ENCODE data around the gene INKA1. TPM values are rescaled to one million over a fixed set of nuclear protein-coding genes. Genes with fewer than 3 reads are reported as not detected.

The INKA1 gene
- total and polyA plus RNA-seq, 2 donors (not counting 1 experiment from before 2014, with no cell fraction given): 6.5 to 7.3 TPM

- DNase-seq (ENCODE audit: low read depth in 2 of 2): peak; percentile 21 to 88
- H2AFZ ChIP-seq (ENCODE audit: low read length): no peak overlapping the region
- H3K4me1 ChIP-seq (ENCODE audit: control insufficient read depth, extremely low read depth, insufficient read depth, low read length): peaks cover 26% of the 10 kb centered on the region
- H3K27me3 ChIP-seq (ENCODE audit: control insufficient read depth, insufficient read depth, low read length): no peaks in the 10 kb centered on the region
- no peaks in the 10 kb centered on the region for H3K9me3 ChIP-seq (ENCODE audit: control insufficient read depth, insufficient read depth, low read depth, low read length)
- H3K9ac ChIP-seq (ENCODE audit: insufficient read depth, low read length): no peak overlapping the region
- H3K4me3 ChIP-seq (replicated peaks in 1 of 4; ENCODE audit: control extremely low read depth in 1 of 4, insufficient read depth in 1 of 4, low read depth in 3 of 4, low read length in 4 of 4): no peak overlapping the region
- no peaks in the 10 kb centered on the region for H4K20me1 ChIP-seq (ENCODE audit: control insufficient read depth, extremely low read depth, insufficient read depth, low read length)
- peak overlapping the region; percentile 34 for H3K27ac ChIP-seq (ENCODE audit: insufficient read depth, low read length)
- peak overlapping the region; percentile 37 for H3K4me2 ChIP-seq (ENCODE audit: extremely low read depth, insufficient read depth, low read length)
- H3K79me2 ChIP-seq (ENCODE audit: control insufficient read depth, insufficient read depth, low read length): no peaks in the 10 kb centered on the region
- H3K36me3 ChIP-seq (ENCODE audit: control insufficient read depth, insufficient read depth, low read length): peaks cover 5% of the 10 kb centered on the region
- no peak for TF ChIP-seq CTCF (conservative IDR thresholded peaks at IDR 0.05 in 1 of 2, IDR thresholded peaks at IDR 0.05 in 1 of 2; ENCODE audit: low read depth in 1 of 2, low read length in 2 of 2)
- no peak for TF ChIP-seq EZH2 (IDR thresholded peaks at IDR 0.05; ENCODE audit: low read length, missing control alignments)
Measured at GRCh38 chr3:49805367-49805782, 2.3 kb downstream of the INKA1 start.

- no peaks in the 10 kb centered on the region for H3K9me3 ChIP-seq (ENCODE audit: control insufficient read depth, insufficient read depth, low read depth, low read length)
- H2AFZ ChIP-seq (ENCODE audit: low read length): no peak overlapping the region
- no peaks in the 10 kb centered on the region for H4K20me1 ChIP-seq (ENCODE audit: control insufficient read depth, extremely low read depth, insufficient read depth, low read length)
- peak in 1 of 2 donors; percentile 46 for DNase-seq (ENCODE audit: low read depth in 2 of 2)
- H3K4me3 ChIP-seq (replicated peaks in 1 of 4; ENCODE audit: control extremely low read depth in 1 of 4, insufficient read depth in 1 of 4, low read depth in 3 of 4, low read length in 4 of 4): peak overlapping the region in 1 of 4 experiments; percentile 14
- no peak overlapping the region for H3K4me2 ChIP-seq (ENCODE audit: extremely low read depth, insufficient read depth, low read length)
- no peaks in the 10 kb centered on the region for H3K27me3 ChIP-seq (ENCODE audit: control insufficient read depth, insufficient read depth, low read length)
- H3K79me2 ChIP-seq (ENCODE audit: control insufficient read depth, insufficient read depth, low read length): no peaks in the 10 kb centered on the region
- peaks cover 26% of the 10 kb centered on the region for H3K4me1 ChIP-seq (ENCODE audit: control insufficient read depth, extremely low read depth, insufficient read depth, low read length)
- no peak overlapping the region for H3K9ac ChIP-seq (ENCODE audit: insufficient read depth, low read length)
- TF ChIP-seq EZH2 (IDR thresholded peaks at IDR 0.05; ENCODE audit: low read length, missing control alignments) (no peak), CTCF (conservative IDR thresholded peaks at IDR 0.05 in 1 of 2, IDR thresholded peaks at IDR 0.05 in 1 of 2; ENCODE audit: low read depth in 1 of 2, low read length in 2 of 2) (no peak)
- peaks cover 6% of the 10 kb centered on the region for H3K36me3 ChIP-seq (ENCODE audit: control insufficient read depth, insufficient read depth, low read length)
- H3K27ac ChIP-seq (ENCODE audit: insufficient read depth, low read length): no peak overlapping the region
Measured at GRCh38 chr3:49805897-49806701, 3.0 kb downstream of the INKA1 start.

GRCh38 chr3:49806850-49807249 is 3.8 kb downstream of the INKA1 start:
- Histone ChIP-seq H3K9me3 (ENCODE audit: control insufficient read depth, insufficient read depth, low read depth, low read length) (no peaks in the 10 kb centered on the region), H3K27ac (ENCODE audit: insufficient read depth, low read length) (no peak overlapping the region), H3K79me2 (ENCODE audit: control insufficient read depth, insufficient read depth, low read length) (no peaks in the 10 kb centered on the region), H2AFZ (ENCODE audit: low read length) (no peak overlapping the region), H3K4me3 (replicated peaks in 1 of 4; ENCODE audit: control extremely low read depth in 1 of 4, insufficient read depth in 1 of 4, low read depth in 3 of 4, low read length in 4 of 4) (no peak overlapping the region), H3K27me3 (ENCODE audit: control insufficient read depth, insufficient read depth, low read length) (no peaks in the 10 kb centered on the region), H4K20me1 (ENCODE audit: control insufficient read depth, extremely low read depth, insufficient read depth, low read length) (no peaks in the 10 kb centered on the region), H3K4me1 (ENCODE audit: control insufficient read depth, extremely low read depth, insufficient read depth, low read length) (peaks cover 26% of the 10 kb centered on the region), H3K36me3 (ENCODE audit: control insufficient read depth, insufficient read depth, low read length) (peaks cover 6% of the 10 kb centered on the region), H3K4me2 (ENCODE audit: extremely low read depth, insufficient read depth, low read length) (no peak overlapping the region), H3K9ac (ENCODE audit: insufficient read depth, low read length) (no peak overlapping the region)
- TF ChIP-seq CTCF (conservative IDR thresholded peaks at IDR 0.05 in 1 of 2, IDR thresholded peaks at IDR 0.05 in 1 of 2; ENCODE audit: low read depth in 1 of 2, low read length in 2 of 2) (no peak), EZH2 (IDR thresholded peaks at IDR 0.05; ENCODE audit: low read length, missing control alignments) (no peak)
- DNase-seq (ENCODE audit: low read depth in 2 of 2): no peak

Measured in fibroblast of lung (primary cell).